AG08396 (cell line): ENCODE measurements around the gene SLC30A4.
"Not testable (repeated sequence)": the region's sequence is repeated elsewhere in the genome, so short reads cannot be mapped to it uniquely, and the experiment has no call there.

Source experiments
- DNase-seq: peaks from one replicate; pipeline ENCODE4 v3.0.0; 2012; ENCODE audit warnings: low spot score, mixed read lengths

Gene SLC30A4

GRCh38 chr15:45522328-45523165, at the start of gene SLC30A4:
Gene SLC30A4 (minus strand): TSS chr15:45522755. CDS start chr15:45522354, 401 bp downstream.
- peak; percentile 91 for DNase-seq

- DNase-seq: no peak
These were observed 33.5 kb upstream of the SLC30A4 start for GRCh38 chr15:45555934-45556608.

- no peak for DNase-seq
These were observed 29.1 kb upstream of the SLC30A4 start for GRCh38 chr15:45551676-45552075.

- no peak for DNase-seq
These were observed 27.9 kb upstream of the SLC30A4 start for GRCh38 chr15:45550436-45550835.

- no peak for DNase-seq
These were observed 27.1 kb upstream of the SLC30A4 start for GRCh38 chr15:45549541-45550220.

GRCh38 chr15:45548753-45549520, 26.4 kb upstream of the SLC30A4 start:
- no peak for DNase-seq

- no peak for DNase-seq
These were observed 24.2 kb upstream of the SLC30A4 start for GRCh38 chr15:45546789-45547188.

- no peak for DNase-seq
These were observed 21.9 kb upstream of the SLC30A4 start for GRCh38 chr15:45544266-45545023.

GRCh38 chr15:45543051-45543450, 20.5 kb upstream of the SLC30A4 start:
- no peak for DNase-seq

GRCh38 chr15:45540531-45540930, 18.0 kb upstream of the SLC30A4 start:
- no peak for DNase-seq

- DNase-seq: no peak
These were observed 17.1 kb upstream of the SLC30A4 start for GRCh38 chr15:45539680-45540079.

GRCh38 chr15:45536934-45537333, 14.4 kb upstream of the SLC30A4 start:
- DNase-seq: no peak

- DNase-seq: no peak
These were observed 13.0 kb upstream of the SLC30A4 start for GRCh38 chr15:45535486-45536042.

GRCh38 chr15:45534821-45535220, 12.3 kb upstream of the SLC30A4 start:
- no peak for DNase-seq

GRCh38 chr15:45532892-45533291, 10.3 kb upstream of the SLC30A4 start:
- not testable (repeated sequence) for DNase-seq

- no peak for DNase-seq
These were observed 7.1 kb upstream of the SLC30A4 start for GRCh38 chr15:45529613-45530012.

GRCh38 chr15:45527086-45527485, 4.5 kb upstream of the SLC30A4 start:
- no peak for DNase-seq

- DNase-seq: no peak
These were observed 558 bp upstream of the SLC30A4 start for GRCh38 chr15:45523166-45523460.

- no peak for DNase-seq
These were observed 793 bp downstream of the SLC30A4 start for GRCh38 chr15:45521596-45522327.

- DNase-seq: no peak
These were observed 11.7 kb downstream of the SLC30A4 start for GRCh38 chr15:45510758-45511280.
